GM23338 (cell line): Measurements from ENCODE around the gene HSF2BP. TPM values are rescaled to one million over a fixed set of nuclear protein-coding genes. Genes with fewer than 3 reads are reported as not detected.

ENCODE experiments used
- ATAC-seq: fragments of 200-7000 bp; cut with Tn5 transposase; 3 replicates; pipeline ENCODE4 v1.9.1; 2020
- DNase-seq: peaks from one replicate; pipeline ENCODE4 v3.0.0-alpha.2; 2015; ENCODE audit warnings: low spot score
- H2AFZ ChIP-seq: fragments of 200-600 bp; sonication (generic); 2 replicates; pipeline ENCODE4 v1.8.0; 2016; ENCODE audit warnings: antibody characterized with exemption, mild to moderate bottlenecking, moderate library complexity
- H3F3A ChIP-seq: fragments of 200-600 bp; sonication (generic); replicated peaks from 2 replicates; pipeline ENCODE4 v1.8.0; 2017; ENCODE audit warnings: antibody characterized with exemption, mixed run types, low read depth
- H3K27ac ChIP-seq: fragments of 200-600 bp; sonication (generic); 2 replicates; pipeline ENCODE4 v1.6.1; 2016; ENCODE audit warnings: low read depth
- H3K27me3 ChIP-seq: fragments of 200-600 bp; sonication (generic); 2 replicates; pipeline ENCODE4 v1.8.0; 2016; ENCODE audit warnings: mild to moderate bottlenecking, mixed run types, moderate library complexity; ENCODE audit not compliant: insufficient read depth
- H3K36me3 ChIP-seq: fragments of 200-600 bp; sonication (generic); 2 replicates; pipeline ENCODE4 v1.8.0; 2016; ENCODE audit warnings: mild to moderate bottlenecking; ENCODE audit not compliant: insufficient read depth
- H3K4me1 ChIP-seq: fragments of 200-600 bp; sonication (generic); 2 replicates; pipeline ENCODE4 v1.8.0; 2016; ENCODE audit warnings: mild to moderate bottlenecking, moderate library complexity; ENCODE audit not compliant: insufficient read depth
- H3K4me2 ChIP-seq: fragments of 200-600 bp; sonication (generic); 2 replicates; pipeline ENCODE4 v1.7.1; 2017; ENCODE audit warnings: mixed run types
- H3K4me3 ChIP-seq: fragments of 200-600 bp; sonication (generic); 2 replicates; pipeline ENCODE4 v1.6.1; 2016; ENCODE audit warnings: mixed run types
- H3K79me2 ChIP-seq: fragments of 200-600 bp; sonication (generic); replicated peaks from 2 replicates; pipeline ENCODE4 v1.8.0; 2017; ENCODE audit warnings: mild to moderate bottlenecking; ENCODE audit not compliant: insufficient read depth
- H3K9me2 ChIP-seq: fragments of 200-600 bp; sonication (generic); 2 replicates; pipeline ENCODE4 v1.8.0; 2017; ENCODE audit not compliant: insufficient read depth
- H4K20me1 ChIP-seq: fragments of 200-600 bp; sonication (generic); replicated peaks from 2 replicates; pipeline ENCODE4 v1.8.0; 2017; ENCODE audit warnings: mild to moderate bottlenecking; ENCODE audit not compliant: insufficient read depth
- H3K27ac Mint-ChIP-seq: 2 replicates; pipeline ENCODE4 v1.8.0; 2020; ENCODE audit warnings: inconsistent platforms, mild to moderate bottlenecking, moderate library complexity, mixed read lengths
- H3K27me3 Mint-ChIP-seq: 3 replicates; pipeline ENCODE4 v1.8.0; 2022; ENCODE audit warnings: low read depth, mild to moderate bottlenecking, moderate library complexity, mixed read lengths, inconsistent platforms; ENCODE audit not compliant: insufficient read depth, poor library complexity
- H3K36me3 Mint-ChIP-seq: 3 replicates; pipeline ENCODE4 v1.8.0; 2021; ENCODE audit warnings: low read depth, mild to moderate bottlenecking, inconsistent platforms, moderate library complexity, mixed read lengths
- H3K4me1 Mint-ChIP-seq: 3 replicates; pipeline ENCODE4 v1.8.0; 2020; ENCODE audit warnings: mild to moderate bottlenecking, inconsistent platforms, mixed read lengths
- H3K4me3 Mint-ChIP-seq: 3 replicates; pipeline ENCODE4 v1.8.0; 2021; ENCODE audit warnings: moderate library complexity, mild to moderate bottlenecking, inconsistent platforms, mixed read lengths
- H3K9me3 Mint-ChIP-seq: 3 replicates; pipeline ENCODE4 v1.8.0; 2020; ENCODE audit warnings: moderate library complexity, mild to moderate bottlenecking, inconsistent platforms, mixed read lengths
- CREB1 ChIP-seq: fragments of 250-450 bp; sonication (Bioruptor Pico); IDR thresholded peaks from 2 replicates; pipeline ENCODE4 v1.5.0; 2020; ENCODE audit warnings: low read depth, mild to moderate bottlenecking, moderate library complexity
- CTCF ChIP-seq, 2 experiments: fragments of 200-600 bp in 1 of 2; sonication (generic) in 1 of 2; conservative IDR thresholded peaks; 2 replicates each; pipeline versions ENCODE4 v1.5.1 to v1.6.1; 2016 to 2017; ENCODE audit warnings: antibody characterized with exemption in 2 of 2, low read depth in 2 of 2, mild to moderate bottlenecking in 2 of 2, moderate library complexity in 1 of 2
- JUNB ChIP-seq: IDR thresholded peaks from one replicate; pipeline ENCODE4 v1.6.1; 2016; ENCODE audit warnings: antibody characterized with exemption; ENCODE audit not compliant: unreplicated experiment
- POLR2AphosphoS5 ChIP-seq: IDR thresholded peaks from 2 replicates; pipeline ENCODE4 v1.6.1; 2016; ENCODE audit warnings: antibody characterized with exemption, low read depth
- REST ChIP-seq: IDR thresholded peaks from one replicate; pipeline ENCODE4 v1.6.1; 2018; ENCODE audit warnings: antibody characterized with exemption; ENCODE audit not compliant: unreplicated experiment
- ZNF114 ChIP-seq: fragments of 250-450 bp; sonication (Bioruptor Pico); IDR thresholded peaks from 2 replicates; pipeline ENCODE4 v1.5.0; 2020; ENCODE audit warnings: mild to moderate bottlenecking, moderate library complexity
- polyA plus RNA-seq: library from polyadenylated mRNA; unstranded; fragments of >200 nt; fragmentation: Nextera tagmentation; extraction: Ambion mirVana; gene quantifications from 2 replicates; pipeline ENCODE4 v1.2.1, GENCODE V29; 2016
- total RNA-seq: library from RNA; depleted of rRNA; stranded (reverse); fragments of >200 nt; shearing (Covaris generic); gene quantifications from 2 replicates; pipeline ENCODE4 v1.2.3, GENCODE V29; 2014

Gene HSF2BP
- total and polyA plus RNA-seq, 2 experiments from 2014 or later = 0.78 to 2.0 TPM

GRCh38 chr21:43626390-43626789 lies 32.9 kb downstream of the HSF2BP start:
- Histone ChIP-seq H3K4me1 (no peaks in the 10 kb centered on the region), H3K9me2 (no peaks in the 10 kb centered on the region), H3K27ac (no peak overlapping the region), H2AFZ (no peak overlapping the region), H3K27me3 (no peaks in the 10 kb centered on the region), H4K20me1 (no peaks in the 10 kb centered on the region), H3F3A (no peaks in the 10 kb centered on the region), H3K36me3 (no peaks in the 10 kb centered on the region), H3K4me3 (no peak overlapping the region), H3K4me2 (no peak overlapping the region), H3K79me2 (no peaks in the 10 kb centered on the region)
- H3K4me3 Mint-ChIP-seq = no peak overlapping the region
- H3K4me1 Mint-ChIP-seq = peaks cover 6% of the 10 kb centered on the region; the same call in 1 of the 3 replicates
- no peak overlapping the region for H3K27ac Mint-ChIP-seq
- DNase-seq (no peak), ATAC-seq (no peak)
- peaks cover 9% of the 10 kb centered on the region; the same call in 2 of the 3 replicates for H3K9me3 Mint-ChIP-seq
- TF ChIP-seq ZNF114 (CRISPR knock-in tag) (no peak), REST (no peak), CREB1 (CRISPR knock-in tag) (no peak), JUNB (no peak)
- H3K27me3 Mint-ChIP-seq = no peaks in the 10 kb centered on the region
- H3K36me3 Mint-ChIP-seq = peaks cover 18% of the 10 kb centered on the region; the same call in 2 of the 3 replicates

- TF ChIP-seq CTCF (conservative IDR thresholded peaks at IDR 0.05; ENCODE audit: low read depth in 2 of 2) (peak in 1 of 2 experiments; percentile 27; a peak in 1 of 4 replicates), POLR2AphosphoS5 (no peak)
- H4K20me1 ChIP-seq = no peaks in the 10 kb centered on the region
These were observed 34.9 kb downstream of the HSF2BP start for GRCh38 chr21:43624339-43624738.

More at GRCh38 chr21:43624339-43624738, 34.9 kb downstream of the HSF2BP start:
- H3K4me2 ChIP-seq = no peak overlapping the region
- no peaks in the 10 kb centered on the region for H3K9me2 ChIP-seq
- no peak overlapping the region for H3K27ac ChIP-seq
- Mint-ChIP-seq H3K36me3 (peaks cover 19% of the 10 kb centered on the region; the same call in 2 of the 3 replicates), H3K4me1 (peaks cover 6% of the 10 kb centered on the region; the same call in 1 of the 3 replicates), H3K9me3 (peaks cover 23% of the 10 kb centered on the region), H3K27ac (no peak overlapping the region), H3K4me3 (no peak overlapping the region), H3K27me3 (peaks cover 4% of the 10 kb centered on the region)
- no peaks in the 10 kb centered on the region for H3K79me2 ChIP-seq
- H2AFZ ChIP-seq = no peak overlapping the region
- no peak overlapping the region for H3K4me3 ChIP-seq
- peak; percentile 31 for DNase-seq
- no peaks in the 10 kb centered on the region; the same call in 1 of the 2 replicates for H3K36me3 ChIP-seq
- ATAC-seq = peak; percentile 73
- H3K4me1 ChIP-seq = no peaks in the 10 kb centered on the region
- H3K27me3 ChIP-seq = no peaks in the 10 kb centered on the region
- H3F3A ChIP-seq = no peaks in the 10 kb centered on the region
